IMR-90 (cell line): ENCODE results near the gene CEP72. TPM values are rescaled to one million over a fixed set of nuclear protein-coding genes. Genes with fewer than 3 reads are reported as not detected.
"Not testable (repeated sequence)": the region's sequence is repeated elsewhere in the genome, so short reads cannot be mapped to it uniquely, and the experiment has no call there.

Experiments
- ATAC-seq: fragments of 200-7000 bp; cut with Tn5 transposase; 2 replicates; pipeline ENCODE4 v1.9.1; 2020; ENCODE audit warnings: low read depth, mild to moderate bottlenecking, moderate library complexity
- BruUV-seq: library from RNA; stranded (reverse); fragments of 400-500 nt; replicated peaks from 2 replicates; lab custom pipeline; 2021; lab: Mats Ljungman, UMichigan
- CTCF ChIA-PET: fragments of 300-600 bp; formaldehyde crosslinking; extraction: SDS; loops from one replicate; lab custom pipeline; 2021; ENCODE audit warnings: antibody characterized with exemption; lab: Yijun Ruan, JAX
- POLR2A ChIA-PET: fragments of 300-600 bp; sonication (Branson Sonifier 250); formaldehyde crosslinking; loops from one replicate; lab custom pipeline; 2022; ENCODE audit warnings: antibody characterized with exemption; ENCODE audit not compliant: unreplicated experiment; lab: Charles Lee
- DNase-seq: peaks from one replicate; pipeline ENCODE4 v3.0.0; 2013
- H2AFZ ChIP-seq: replicated peaks from 2 replicates; pipeline ENCODE3; 2013; ENCODE audit warnings: low read length, mild to moderate bottlenecking; ENCODE audit not compliant: poor library complexity
- H2AK5ac ChIP-seq: 2 replicates; pipeline ENCODE4 v1.6.1; 2013; ENCODE audit warnings: low read depth, low read length, inconsistent platforms
- H2AK9ac ChIP-seq: replicated peaks from 2 replicates; pipeline ENCODE3; 2013; ENCODE audit warnings: mild to moderate bottlenecking, low read depth, low read length, moderate library complexity; ENCODE audit not compliant: poor library complexity
- H2BK120ac ChIP-seq: 2 replicates; pipeline ENCODE4 v1.6.1; 2013; ENCODE audit warnings: low read depth, low read length, inconsistent platforms
- H2BK15ac ChIP-seq: 3 replicates; pipeline ENCODE4 v1.6.1; 2013; ENCODE audit warnings: low read depth, low read length, inconsistent platforms
- H2BK20ac ChIP-seq: 2 replicates; pipeline ENCODE4 v1.6.1; 2013; ENCODE audit warnings: low read depth, mild to moderate bottlenecking, inconsistent platforms, low read length, moderate library complexity
- H2BK5ac ChIP-seq: 2 replicates; pipeline ENCODE4 v1.6.1; 2013; ENCODE audit warnings: mild to moderate bottlenecking, low read depth, low read length, inconsistent platforms; ENCODE audit not compliant: poor library complexity, severe bottlenecking
- H3K14ac ChIP-seq: replicated peaks from 2 replicates; pipeline ENCODE4 v1.6.1; 2013; ENCODE audit warnings: low read depth, low read length, inconsistent platforms
- H3K18ac ChIP-seq: 2 replicates; pipeline ENCODE4 v1.6.1; 2013; ENCODE audit warnings: low read depth, low read length, control low read depth
- H3K23ac ChIP-seq: 2 replicates; pipeline ENCODE4 v1.6.1; 2013; ENCODE audit warnings: low read depth, low read length, inconsistent platforms
- H3K27ac ChIP-seq: 2 replicates; pipeline ENCODE4 v1.5.1; 2013; ENCODE audit warnings: mild to moderate bottlenecking, control low read depth, low read length; ENCODE audit not compliant: insufficient read depth
- H3K27me3 ChIP-seq: 2 replicates; pipeline ENCODE4 v1.6.1; 2013; ENCODE audit warnings: low read length; ENCODE audit not compliant: control insufficient read depth, insufficient read depth
- H3K36me3 ChIP-seq: 2 replicates; pipeline ENCODE4 v1.6.1; 2013; ENCODE audit warnings: low read length, mixed read lengths; ENCODE audit not compliant: control insufficient read depth, insufficient read depth
- H3K4ac ChIP-seq: 2 replicates; pipeline ENCODE4 v1.6.1; 2013; ENCODE audit warnings: low read depth, low read length, inconsistent platforms
- H3K4me1 ChIP-seq: 2 replicates; pipeline ENCODE4 v1.6.1; 2013; ENCODE audit warnings: low read length, mixed read lengths; ENCODE audit not compliant: control insufficient read depth, insufficient read depth
- H3K4me2 ChIP-seq: 2 replicates; pipeline ENCODE4 v1.6.1; 2013; ENCODE audit warnings: low read depth, mild to moderate bottlenecking, control low read depth, low read length, moderate library complexity
- H3K4me3 ChIP-seq: 2 replicates; pipeline ENCODE4 v1.5.1; 2013; ENCODE audit warnings: low read depth, mild to moderate bottlenecking, control low read depth, low read length, moderate library complexity; ENCODE audit not compliant: insufficient read depth
- H3K56ac ChIP-seq: 2 replicates; pipeline ENCODE4 v1.6.1; 2013; ENCODE audit warnings: low read length, inconsistent platforms; ENCODE audit not compliant: insufficient read depth; ENCODE audit errors: extremely low read depth
- H3K79me1 ChIP-seq, 2 experiments: 2 replicates each; pipeline ENCODE4 v1.6.1; 2013; ENCODE audit warnings: low read length in 2 of 2, inconsistent platforms in 1 of 2, low read depth in 1 of 2
- H3K9ac ChIP-seq: 2 replicates; pipeline ENCODE4 v1.6.1; 2013; ENCODE audit warnings: low read depth, low read length, control low read depth
- H3K9me1 ChIP-seq: 2 replicates; pipeline ENCODE4 v1.6.1; 2013; ENCODE audit warnings: low read length, inconsistent platforms; ENCODE audit not compliant: insufficient read depth
- H3K9me3 ChIP-seq: 2 replicates; pipeline ENCODE4 v1.6.1; 2013; ENCODE audit warnings: low read length; ENCODE audit not compliant: control insufficient read depth, insufficient read depth
- H4K20me1 ChIP-seq: 2 replicates; pipeline ENCODE4 v1.6.1; 2013; ENCODE audit warnings: low read length, inconsistent platforms; ENCODE audit not compliant: insufficient read depth
- H4K5ac ChIP-seq: 2 replicates; pipeline ENCODE4 v1.6.1; 2013; ENCODE audit warnings: mild to moderate bottlenecking, low read depth, low read length, control low read depth
- H4K8ac ChIP-seq, 2 experiments: 2 replicates each; pipeline ENCODE4 v1.6.1; 2013; ENCODE audit warnings: low read depth in 2 of 2, low read length in 2 of 2, control low read depth in 1 of 2, inconsistent platforms in 1 of 2
- H4K91ac ChIP-seq: 2 replicates; pipeline ENCODE4 v1.6.1; 2013; ENCODE audit warnings: low read depth, low read length, inconsistent platforms; ENCODE audit not compliant: insufficient read depth
- WGBS, 2 experiments: methylation state at CpG; one replicate each; pipeline versions ENCODE4 v1.1.5 to v1.1.7; 2013; ENCODE audit warnings: missing lambda C conversion rate in 2 of 2; ENCODE audit not compliant: insufficient read length in 1 of 2; ENCODE audit errors: extremely low coverage in 2 of 2; 5-methylcytosine and 5-hydroxymethylcytosine counted together
- dilution Hi-C: fragments of 300-500 bp; cut with HindIII; formaldehyde crosslinking; loops from one replicate; pipeline ENCODE4 v1.14.3; 2018; ENCODE audit warnings: low sequenced_read_pairs; ENCODE audit not compliant: unreplicated experiment
- in situ Hi-C: fragments of 300-500 bp; cut with MboI; formaldehyde crosslinking; loops from 3 replicates; pipeline ENCODE4 v1.14.3; 2019; ENCODE audit warnings: low sequenced_read_pairs, inconsistent platforms, mixed read lengths
- intact Hi-C: fragments of 100-400 bp; cut with micrococcal nuclease; formaldehyde crosslinking; loops from 2 replicates; pipeline ENCODE4 v1.10.0; 2022
- polyA plus RNA-seq, 3 experiments: library from polyadenylated mRNA; depleted of rRNA; stranded (reverse); fragments of >200 nt; gene quantifications; 2 replicates each; pipeline ENCODE4 v1.2.3, GENCODE V29; 2012; ENCODE audit warnings: low replicate concordance in 1 of 3
- total RNA-seq: library from RNA; depleted of rRNA; stranded (reverse); fragments of >200 nt; gene quantifications from 2 replicates; pipeline ENCODE4 v1.2.3, GENCODE V29; 2012

Gene CEP72
- total and polyA plus RNA-seq, 2 of the 4 experiments (the other 2 are of a cell fraction): 2.9 to 4.3 TPM

- H3K4me3 ChIP-seq, in situ Hi-C loops, H2BK5ac ChIP-seq, H4K8ac ChIP-seq, H2AK5ac ChIP-seq, dilution Hi-C loops, H3K9ac ChIP-seq, H3K9me3 ChIP-seq, H2AFZ ChIP-seq, H4K20me1 ChIP-seq, BruUV-seq, H2BK20ac ChIP-seq, H2BK15ac ChIP-seq, H3K4me1 ChIP-seq, H3K4ac ChIP-seq, H3K36me3 ChIP-seq, CTCF ChIA-PET, intact Hi-C loops, H3K9me1 ChIP-seq, H3K27ac ChIP-seq, H3K56ac ChIP-seq, H2BK120ac ChIP-seq, H3K14ac ChIP-seq, H2AK9ac ChIP-seq, DNase-seq, H4K91ac ChIP-seq, H3K18ac ChIP-seq, POLR2A ChIA-PET, H4K5ac ChIP-seq, H3K23ac ChIP-seq, H3K79me1 ChIP-seq, H3K4me2 ChIP-seq: not testable (repeated sequence)
- ATAC-seq: peak; percentile 3
- peaks cover 12% of the 10 kb centered on the region for H3K27me3 ChIP-seq
- WGBS, 2 experiments: no CpG with 5 or more reads among the region's 12 CpGs
Observed at GRCh38 chr5:690293-690692, 78.2 kb downstream of the CEP72 start.

- H4K20me1 ChIP-seq, H3K4me3 ChIP-seq, H3K56ac ChIP-seq, H2BK15ac ChIP-seq, H3K4me1 ChIP-seq, ATAC-seq, H2BK20ac ChIP-seq, intact Hi-C loops, H4K8ac ChIP-seq, H3K27me3 ChIP-seq, BruUV-seq, H4K91ac ChIP-seq, H3K4me2 ChIP-seq, H3K36me3 ChIP-seq, H2AK9ac ChIP-seq, H2BK5ac ChIP-seq, H3K79me1 ChIP-seq, DNase-seq, H3K27ac ChIP-seq, H3K23ac ChIP-seq, H3K4ac ChIP-seq, H3K14ac ChIP-seq, H2BK120ac ChIP-seq, H4K5ac ChIP-seq, in situ Hi-C loops, dilution Hi-C loops, POLR2A ChIA-PET, H2AK5ac ChIP-seq, CTCF ChIA-PET, H2AFZ ChIP-seq, H3K9me1 ChIP-seq, H3K9me3 ChIP-seq, H3K18ac ChIP-seq, H3K9ac ChIP-seq: not testable (repeated sequence)
- no CpG with 5 or more reads among the region's 23 CpGs for WGBS, 2 experiments
Observed at GRCh38 chr5:691049-691448, 78.9 kb downstream of the CEP72 start.
